AG04449 (cell line): ENCODE data around the gene DIAPH2.
A peak's percentile ranks its signal among the peaks of the same experiment; 100 is the strongest.

ENCODE experiments used
- CTCF ChIA-PET: fragments of 350-600 bp; formaldehyde crosslinking; extraction: SDS; loops from one replicate; lab custom pipeline; 2021; ENCODE audit warnings: antibody characterized with exemption; lab: Yijun Ruan, JAX
- POLR2A ChIA-PET: fragments of 400-600, 350-600 bp; formaldehyde crosslinking; extraction: SDS; loops from one replicate; lab custom pipeline; 2020; ENCODE audit warnings: antibody characterized with exemption, inconsistent platforms; lab: Yijun Ruan, JAX
- DNase-seq: peaks from one replicate; pipeline ENCODE4 v3.0.0-alpha.2; 2010; ENCODE audit warnings: low read depth, low spot score
- H3K4me3 ChIP-seq: 2 replicates; pipeline ENCODE4 v1.5.1; 2011; ENCODE audit warnings: low read depth, mild to moderate bottlenecking, control low read depth, low read length
- TF ChIP-seq, protein P1 (sequence below): IDR thresholded peaks from one replicate; pipeline ENCODE4 v1.5.1; 2011; ENCODE audit warnings: mild to moderate bottlenecking, moderate library complexity, low read length, control low read depth, inconsistent platforms; ENCODE audit not compliant: insufficient read depth; ENCODE audit errors: missing control alignments

Gene DIAPH2

DNA sequence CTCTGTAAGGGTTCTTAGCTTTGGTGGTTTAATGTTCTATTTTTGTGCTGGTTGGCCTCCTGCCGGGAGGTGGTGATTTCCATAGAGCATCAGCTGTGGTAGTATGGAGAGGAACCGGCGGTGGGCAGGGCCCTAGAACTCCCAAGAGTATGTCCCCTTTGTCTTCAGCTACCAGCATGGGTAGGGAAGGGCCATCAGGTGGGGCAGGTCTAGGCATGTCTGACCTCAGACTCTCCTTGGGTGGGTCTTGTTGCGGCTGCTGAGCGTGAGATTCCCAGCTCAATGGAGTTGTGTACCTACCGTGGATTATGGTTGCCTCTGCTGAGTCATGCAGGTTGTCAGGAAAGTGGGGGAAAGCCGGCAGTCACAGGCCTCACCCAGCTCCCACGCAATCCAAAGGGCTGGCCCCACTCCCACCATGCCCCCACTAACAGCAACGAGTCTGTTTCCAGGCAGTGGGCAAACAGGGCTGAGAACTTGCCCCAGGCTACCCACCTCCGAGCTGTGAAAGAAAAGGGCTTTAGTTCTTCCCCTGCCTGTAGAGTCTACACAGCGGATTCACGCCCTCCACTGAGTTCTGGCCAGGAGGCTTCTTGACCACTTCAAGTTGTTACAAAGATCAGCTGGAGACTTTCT, 434.9 kb downstream of the DIAPH2 start:
- TF ChIP-seq, protein P1, sequence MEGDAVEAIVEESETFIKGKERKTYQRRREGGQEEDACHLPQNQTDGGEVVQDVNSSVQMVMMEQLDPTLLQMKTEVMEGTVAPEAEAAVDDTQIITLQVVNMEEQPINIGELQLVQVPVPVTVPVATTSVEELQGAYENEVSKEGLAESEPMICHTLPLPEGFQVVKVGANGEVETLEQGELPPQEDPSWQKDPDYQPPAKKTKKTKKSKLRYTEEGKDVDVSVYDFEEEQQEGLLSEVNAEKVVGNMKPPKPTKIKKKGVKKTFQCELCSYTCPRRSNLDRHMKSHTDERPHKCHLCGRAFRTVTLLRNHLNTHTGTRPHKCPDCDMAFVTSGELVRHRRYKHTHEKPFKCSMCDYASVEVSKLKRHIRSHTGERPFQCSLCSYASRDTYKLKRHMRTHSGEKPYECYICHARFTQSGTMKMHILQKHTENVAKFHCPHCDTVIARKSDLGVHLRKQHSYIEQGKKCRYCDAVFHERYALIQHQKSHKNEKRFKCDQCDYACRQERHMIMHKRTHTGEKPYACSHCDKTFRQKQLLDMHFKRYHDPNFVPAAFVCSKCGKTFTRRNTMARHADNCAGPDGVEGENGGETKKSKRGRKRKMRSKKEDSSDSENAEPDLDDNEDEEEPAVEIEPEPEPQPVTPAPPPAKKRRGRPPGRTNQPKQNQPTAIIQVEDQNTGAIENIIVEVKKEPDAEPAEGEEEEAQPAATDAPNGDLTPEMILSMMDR: no peak
- ChIA-PET POLR2A (no interaction called here), CTCF (no interaction called here)
- no peak for DNase-seq
- no peak overlapping the region for H3K4me3 ChIP-seq

DNA sequence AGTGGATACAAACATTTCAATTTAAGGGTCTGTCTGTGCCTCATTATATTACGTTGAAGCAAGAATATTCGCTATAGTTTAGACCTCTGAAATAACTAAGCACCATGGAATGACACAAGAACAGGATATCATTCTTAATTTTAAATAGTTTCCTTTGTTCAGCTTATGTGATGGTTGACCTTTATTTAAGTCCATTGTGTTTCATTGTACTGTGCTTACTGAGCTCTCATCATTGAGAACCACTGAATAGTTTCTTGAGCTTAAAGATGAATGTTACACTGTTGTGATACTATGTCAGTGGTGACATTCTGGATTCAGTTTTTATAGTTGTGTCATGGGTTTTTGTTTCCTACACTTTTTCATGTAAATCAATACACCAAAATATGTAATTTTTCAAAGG, 438.4 kb downstream of the DIAPH2 start:
- TF ChIP-seq, protein P1: no peak
- H3K4me3 ChIP-seq: no peak overlapping the region
- no peak for DNase-seq
- CTCF ChIA-PET: no interaction called here
- POLR2A ChIA-PET: no interaction called here

DNA sequence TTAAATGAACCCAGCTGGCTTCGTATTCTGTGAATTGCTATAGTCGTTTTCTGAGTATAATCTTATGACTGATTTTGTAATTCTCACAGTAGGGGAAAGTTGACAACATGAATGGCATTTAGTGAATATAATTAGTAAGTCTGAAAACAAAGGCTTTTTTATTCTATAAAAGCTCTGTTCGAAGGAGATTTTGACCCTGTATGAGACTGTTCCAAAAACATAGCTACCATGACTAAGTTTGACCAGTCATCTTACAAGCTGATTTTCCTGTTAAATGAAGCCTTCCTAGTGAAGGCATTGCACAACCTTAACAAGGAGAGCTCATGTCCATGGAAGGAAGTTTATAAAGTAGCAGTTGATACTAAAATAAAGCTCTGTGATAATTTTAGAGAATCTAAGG, 441.4 kb downstream of the DIAPH2 start:
- TF ChIP-seq, protein P1: no peak

DNA sequence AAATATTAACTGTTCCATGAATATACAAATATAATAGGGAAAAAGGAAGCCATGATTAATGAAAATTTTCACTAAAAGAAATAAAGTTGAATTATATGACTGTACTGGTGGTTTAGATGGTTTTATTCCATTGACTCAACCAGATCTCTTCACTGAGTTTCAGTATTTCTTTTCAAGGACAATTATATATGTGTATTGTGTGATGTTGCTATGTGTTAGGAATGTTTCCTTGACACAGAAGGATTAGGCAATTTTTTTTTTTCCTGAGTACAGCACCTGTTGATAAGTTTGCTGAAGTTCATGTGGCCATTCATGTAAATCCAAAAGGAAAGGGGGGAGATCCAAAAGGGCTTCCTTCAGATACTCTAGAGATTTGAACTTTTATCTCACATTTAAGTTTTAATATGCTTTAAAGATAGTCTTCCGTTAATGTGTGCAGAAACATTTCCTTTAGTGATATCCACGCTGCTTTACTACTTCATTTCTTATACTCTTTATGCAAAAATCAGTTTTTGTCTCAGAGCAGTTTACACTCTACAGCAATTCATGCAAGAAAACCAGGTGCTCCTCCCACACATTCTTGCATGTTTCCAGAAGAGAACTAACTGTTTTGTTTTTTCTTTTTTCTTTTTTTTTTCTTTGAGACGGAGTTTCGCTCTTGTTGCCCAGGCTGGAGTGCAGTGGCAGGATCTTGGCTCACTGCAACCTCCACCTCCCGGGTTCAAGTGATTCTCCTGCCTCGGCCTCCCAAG, 448.2 kb downstream of the DIAPH2 start:
- no peak overlapping the region for H3K4me3 ChIP-seq
- CTCF ChIA-PET: no interaction called here
- TF ChIP-seq, protein P1: no peak
- no peak for DNase-seq
- POLR2A ChIA-PET: no interaction called here

More for the DNA sequence above, 441.4 kb downstream of the DIAPH2 start:
- H3K4me3 ChIP-seq: no peak overlapping the region
- CTCF ChIA-PET: no interaction called here
- DNase-seq: peak; percentile 1
- POLR2A ChIA-PET: interaction anchor here (0.6 kb wide), 1 partner anchor 520 kb away, joined by 3 read pairs; no protein-coding TSS in a partner anchor

DNA sequence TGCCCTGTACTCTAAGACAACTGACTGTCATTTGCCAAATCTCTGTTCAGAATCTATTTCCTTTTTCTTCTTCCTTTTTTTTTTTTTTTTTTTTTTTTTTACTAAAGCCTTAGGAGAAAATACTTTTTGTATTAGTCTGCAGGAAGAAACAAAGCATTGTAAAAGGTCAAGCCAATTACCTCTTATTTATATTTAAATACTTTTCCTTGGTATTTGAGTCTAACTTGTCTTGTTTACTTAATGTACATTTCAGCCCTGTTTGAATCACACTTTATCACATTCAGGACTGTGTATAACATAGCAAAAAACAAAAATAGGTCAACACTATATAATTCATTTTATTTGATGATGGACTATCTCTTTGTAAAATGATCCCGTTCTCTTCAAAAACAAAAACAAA, 461.3 kb downstream of the DIAPH2 start:
- DNase-seq: no peak
- TF ChIP-seq, protein P1: no peak
- CTCF ChIA-PET: no interaction called here
- POLR2A ChIA-PET: no interaction called here
- no peak overlapping the region for H3K4me3 ChIP-seq

DNA sequence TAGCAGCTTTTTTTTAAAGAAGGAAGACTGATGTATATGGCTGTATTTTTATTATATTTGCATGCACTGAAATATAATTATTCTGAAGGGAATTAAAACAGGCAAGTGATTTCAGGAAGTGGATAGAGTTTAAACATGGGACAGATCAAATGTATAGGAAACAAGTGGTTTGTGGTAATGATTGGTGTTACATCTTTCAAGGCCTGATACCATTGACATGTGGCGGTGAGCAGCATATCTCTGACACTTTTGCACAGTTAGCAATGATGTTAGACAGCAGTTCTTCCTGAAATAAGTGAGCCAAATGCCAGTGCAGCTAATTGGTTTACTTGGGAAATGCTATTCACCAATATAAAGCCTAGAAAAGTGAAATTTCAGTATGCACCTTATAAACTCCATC, 471.2 kb downstream of the DIAPH2 start:
- TF ChIP-seq, protein P1: no peak
- no peak for DNase-seq
- ChIA-PET POLR2A (no interaction called here), CTCF (no interaction called here)
- no peak overlapping the region for H3K4me3 ChIP-seq
